ENCODE results near the gene TRAPPC11. TPM values are rescaled to one million over a fixed set of nuclear protein-coding genes. Genes with fewer than 3 reads are reported as not detected.

Gene TRAPPC11
- total and polyA plus RNA-seq, 2 experiments from 2014 or later = 15.0 to 42.7 TPM

DNA sequence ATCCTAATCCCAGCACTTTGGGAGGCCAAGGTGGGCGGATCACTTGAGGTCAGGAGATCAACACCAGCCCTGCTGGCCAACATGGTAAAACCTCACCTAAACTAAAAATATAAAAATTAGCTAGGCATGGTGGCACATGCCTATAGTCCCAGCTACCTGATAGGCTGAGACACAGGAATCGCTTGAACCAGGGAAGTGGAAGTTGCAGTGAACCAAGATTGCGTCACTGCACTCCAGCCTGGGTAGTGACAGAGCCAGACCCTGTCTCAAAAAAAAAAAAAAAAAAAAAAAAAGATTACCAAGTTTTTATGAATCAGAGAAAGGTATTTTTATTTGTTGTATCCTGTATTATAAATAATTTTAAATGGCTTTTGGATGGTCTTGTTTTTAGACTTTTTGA, 15.1 kb downstream of the TRAPPC11 start (continued):
- no peak for TF ChIP-seq ZNF462 (CRISPR knock-in tag; IDR thresholded peaks at IDR 0.05)
- TF ChIP-seq CREB1 (CRISPR knock-in tag; IDR thresholded peaks at IDR 0.05; ENCODE audit: low read depth) = no peak
- TF ChIP-seq ZNF331 (CRISPR knock-in tag; IDR thresholded peaks at IDR 0.05; ENCODE audit: low read depth) = no peak
- no peak for TF ChIP-seq POLR2AphosphoS5 (IDR thresholded peaks at IDR 0.05; ENCODE audit: low read depth)

- H3K9me2 ChIP-seq (ENCODE audit: insufficient read depth) = no peaks in the 10 kb centered on the region
- DNase-seq (ENCODE audit: low spot score) (no peak), ATAC-seq (no peak)
- H3K36me3 ChIP-seq (ENCODE audit: insufficient read depth) = peaks cover 4% of the 10 kb centered on the region
- no peaks in the 10 kb centered on the region for H3K4me1 Mint-ChIP-seq
- no peaks in the 10 kb centered on the region for H3K27me3 Mint-ChIP-seq (ENCODE audit: insufficient read depth, low read depth, poor library complexity)
- no peaks in the 10 kb centered on the region for H3K79me2 ChIP-seq (replicated peaks; ENCODE audit: insufficient read depth)
- H3F3A ChIP-seq (replicated peaks; ENCODE audit: low read depth) = no peaks in the 10 kb centered on the region
- no peaks in the 10 kb centered on the region for H4K20me1 ChIP-seq (replicated peaks; ENCODE audit: insufficient read depth)
- no peaks in the 10 kb centered on the region for H3K27me3 ChIP-seq (ENCODE audit: insufficient read depth)
- H3K4me1 ChIP-seq (ENCODE audit: insufficient read depth) = no peaks in the 10 kb centered on the region
- H3K4me3 Mint-ChIP-seq = no peak overlapping the region
- peaks cover 21% of the 10 kb centered on the region; the same call in 2 of the 3 replicates for H3K36me3 Mint-ChIP-seq (ENCODE audit: low read depth)
- no peak overlapping the region for H3K4me2 ChIP-seq
- no peaks in the 10 kb centered on the region for H3K9me3 Mint-ChIP-seq
- no peak overlapping the region for H3K27ac ChIP-seq (ENCODE audit: low read depth)
- no peak overlapping the region for H3K4me3 ChIP-seq
- H3K27ac Mint-ChIP-seq = no peak overlapping the region
- H2AFZ ChIP-seq = no peak overlapping the region
- TF ChIP-seq ZNF462 (CRISPR knock-in tag; IDR thresholded peaks at IDR 0.05) (no peak), STAT1 (IDR thresholded peaks at IDR 0.05; ENCODE audit: unreplicated experiment) (no peak), ZNF331 (CRISPR knock-in tag; IDR thresholded peaks at IDR 0.05; ENCODE audit: low read depth) (no peak), EZH2phosphoT487 (IDR thresholded peaks at IDR 0.05; ENCODE audit: unreplicated experiment) (no peak), NANOG (IDR thresholded peaks at IDR 0.05; ENCODE audit: borderline replicate concordance) (no peak), JUNB (IDR thresholded peaks at IDR 0.05; ENCODE audit: unreplicated experiment) (no peak), ZNF114 (CRISPR knock-in tag; IDR thresholded peaks at IDR 0.05) (no peak), POLR2AphosphoS5 (IDR thresholded peaks at IDR 0.05; ENCODE audit: low read depth) (no peak), CREB1 (CRISPR knock-in tag; IDR thresholded peaks at IDR 0.05; ENCODE audit: low read depth) (no peak)
These were observed 16.5 kb downstream of the TRAPPC11 start for GRCh38 chr4:183675625-183676024.

All from GM23338 (cell line).